NB4 (cell line): Measurements from ENCODE around the gene UBXN11.

Experiments used
- DNase-seq: peaks from one replicate; pipeline ENCODE4 v3.0.0; 2010; ENCODE audit warnings: low read depth
- H3K4me3 ChIP-seq: one replicate; pipeline ENCODE4 v1.5.1; 2011; ENCODE audit warnings: mild to moderate bottlenecking, low read depth, low read length, moderate library complexity
- MYC ChIP-seq: IDR thresholded peaks from 2 replicates; pipeline ENCODE4 v1.6.1; 2011; ENCODE audit warnings: low read depth, low read length
- POLR2A ChIP-seq: IDR thresholded peaks from 2 replicates; pipeline ENCODE4 v1.6.1; 2011; ENCODE audit warnings: mild to moderate bottlenecking; ENCODE audit not compliant: insufficient read length; ENCODE audit errors: extremely low read depth
- TF ChIP-seq, protein P1 (sequence below): IDR thresholded peaks from 2 replicates; pipeline ENCODE4 v1.6.1; 2011; ENCODE audit warnings: low read depth, low read length
- TF ChIP-seq, protein P2 (sequence below): IDR thresholded peaks from one replicate; pipeline ENCODE4 v1.5.1; 2012; ENCODE audit warnings: low read depth, low read length

The UBXN11 gene

DNA sequence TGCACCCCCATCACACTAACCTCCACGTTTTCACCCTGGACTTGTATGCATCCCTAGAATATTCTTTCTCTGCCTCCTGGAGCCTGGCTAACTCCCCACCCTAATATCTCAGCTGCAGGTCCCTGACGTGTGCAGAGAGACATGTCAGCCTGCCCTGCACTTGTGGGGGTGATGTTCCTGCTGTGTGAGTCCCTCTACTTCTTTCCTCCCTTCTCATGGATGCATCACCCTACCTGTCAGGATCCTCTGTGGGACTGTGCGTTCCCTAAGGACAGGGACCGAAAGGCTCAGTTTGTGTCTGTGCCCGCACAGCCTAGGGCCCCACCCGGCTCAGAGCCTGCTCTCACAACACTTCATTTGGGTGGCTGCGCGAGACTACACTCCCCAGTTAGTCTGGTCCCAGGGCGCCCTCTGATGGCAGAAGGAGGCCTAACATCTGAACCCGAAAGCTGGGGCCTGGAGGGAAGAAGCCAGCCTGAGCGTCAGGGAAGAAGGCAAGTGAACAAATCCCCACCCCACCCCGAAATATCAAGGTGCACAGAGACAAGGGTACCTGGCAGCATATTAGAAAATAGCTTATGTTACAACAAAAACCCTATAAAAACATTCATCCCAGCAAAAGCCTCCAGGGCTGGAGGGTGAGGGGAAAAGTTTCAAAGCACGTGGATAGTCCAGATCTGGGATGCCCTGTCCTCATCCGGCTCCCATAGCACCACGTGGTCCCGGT, 15.0 kb upstream of the UBXN11 start:
- TF ChIP-seq POLR2A (no peak), MYC (peak; percentile 33; the same call in 1 of the 2 replicates)
- TF ChIP-seq, protein P1, sequence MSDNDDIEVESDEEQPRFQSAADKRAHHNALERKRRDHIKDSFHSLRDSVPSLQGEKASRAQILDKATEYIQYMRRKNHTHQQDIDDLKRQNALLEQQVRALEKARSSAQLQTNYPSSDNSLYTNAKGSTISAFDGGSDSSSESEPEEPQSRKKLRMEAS = no peak; the same call in 1 of the 2 replicates
- TF ChIP-seq, protein P2, sequence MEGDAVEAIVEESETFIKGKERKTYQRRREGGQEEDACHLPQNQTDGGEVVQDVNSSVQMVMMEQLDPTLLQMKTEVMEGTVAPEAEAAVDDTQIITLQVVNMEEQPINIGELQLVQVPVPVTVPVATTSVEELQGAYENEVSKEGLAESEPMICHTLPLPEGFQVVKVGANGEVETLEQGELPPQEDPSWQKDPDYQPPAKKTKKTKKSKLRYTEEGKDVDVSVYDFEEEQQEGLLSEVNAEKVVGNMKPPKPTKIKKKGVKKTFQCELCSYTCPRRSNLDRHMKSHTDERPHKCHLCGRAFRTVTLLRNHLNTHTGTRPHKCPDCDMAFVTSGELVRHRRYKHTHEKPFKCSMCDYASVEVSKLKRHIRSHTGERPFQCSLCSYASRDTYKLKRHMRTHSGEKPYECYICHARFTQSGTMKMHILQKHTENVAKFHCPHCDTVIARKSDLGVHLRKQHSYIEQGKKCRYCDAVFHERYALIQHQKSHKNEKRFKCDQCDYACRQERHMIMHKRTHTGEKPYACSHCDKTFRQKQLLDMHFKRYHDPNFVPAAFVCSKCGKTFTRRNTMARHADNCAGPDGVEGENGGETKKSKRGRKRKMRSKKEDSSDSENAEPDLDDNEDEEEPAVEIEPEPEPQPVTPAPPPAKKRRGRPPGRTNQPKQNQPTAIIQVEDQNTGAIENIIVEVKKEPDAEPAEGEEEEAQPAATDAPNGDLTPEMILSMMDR = peak; percentile 68
- DNase-seq = peak; percentile 86
- no peak overlapping the region for H3K4me3 ChIP-seq

DNA sequence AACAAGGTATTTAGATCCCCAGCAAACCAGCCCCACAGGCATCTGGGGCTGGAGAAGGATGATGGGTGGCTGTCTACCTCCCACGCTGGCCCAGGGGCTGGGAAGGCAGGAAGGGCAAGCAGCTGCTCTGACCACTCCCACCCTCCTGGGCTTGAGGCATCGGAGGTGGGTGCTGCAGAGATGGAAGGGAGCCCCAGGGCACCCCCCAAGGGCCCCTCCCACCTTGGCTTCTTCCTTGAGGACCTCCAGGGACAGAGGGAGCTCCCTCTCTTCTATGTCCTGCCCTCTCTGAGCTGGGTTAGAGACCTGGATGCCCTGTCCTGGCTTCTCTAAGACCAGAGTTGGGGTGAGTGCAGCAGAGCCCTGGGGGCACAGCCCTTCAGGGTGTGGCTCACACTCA, 14.5 kb upstream of the UBXN11 start:
- no peak overlapping the region for H3K4me3 ChIP-seq
- no peak for DNase-seq
- TF ChIP-seq POLR2A (no peak), MYC (no peak)
- TF ChIP-seq, protein P2 = no peak
- TF ChIP-seq, protein P1 = no peak

DNA sequence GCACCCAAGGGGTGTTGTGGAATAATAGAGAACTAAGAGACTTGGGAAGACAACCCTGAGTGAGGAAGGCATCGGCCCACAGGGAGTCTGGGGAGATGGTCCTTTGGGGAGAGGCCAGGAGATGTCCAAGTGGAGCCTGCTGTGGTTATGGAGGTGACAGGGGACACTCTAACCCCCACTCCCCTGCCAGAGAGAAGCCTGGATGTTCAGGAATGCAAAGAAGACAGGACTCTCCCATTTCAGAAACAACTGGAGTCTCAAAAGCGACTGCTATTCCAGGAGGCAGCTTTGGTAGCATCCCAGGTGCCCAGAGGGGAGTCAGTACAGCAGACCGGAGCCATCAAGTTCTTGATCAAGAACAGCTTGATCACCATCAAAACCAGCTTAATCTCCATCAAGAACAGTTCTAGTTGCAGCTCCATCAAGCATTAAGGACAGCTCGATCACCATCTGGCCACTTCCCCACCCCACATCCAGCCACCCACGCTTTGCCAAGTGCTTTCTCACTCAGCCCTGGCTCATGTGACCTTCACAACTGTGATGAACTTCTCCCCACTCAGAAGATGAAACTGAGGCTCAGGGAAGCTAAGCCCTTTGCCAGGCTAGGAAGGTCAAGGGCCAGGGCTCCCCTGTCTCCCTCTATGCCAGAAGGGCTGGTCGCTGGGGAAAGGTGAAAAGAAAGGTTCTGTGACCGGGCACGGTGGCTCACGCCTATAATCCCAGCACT, 12.1 kb upstream of the UBXN11 start:
- peak; percentile 20 for DNase-seq
- TF ChIP-seq, protein P1 = no peak
- TF ChIP-seq MYC (no peak), POLR2A (no peak)
- TF ChIP-seq, protein P2 = no peak
- no peak overlapping the region for H3K4me3 ChIP-seq

DNA sequence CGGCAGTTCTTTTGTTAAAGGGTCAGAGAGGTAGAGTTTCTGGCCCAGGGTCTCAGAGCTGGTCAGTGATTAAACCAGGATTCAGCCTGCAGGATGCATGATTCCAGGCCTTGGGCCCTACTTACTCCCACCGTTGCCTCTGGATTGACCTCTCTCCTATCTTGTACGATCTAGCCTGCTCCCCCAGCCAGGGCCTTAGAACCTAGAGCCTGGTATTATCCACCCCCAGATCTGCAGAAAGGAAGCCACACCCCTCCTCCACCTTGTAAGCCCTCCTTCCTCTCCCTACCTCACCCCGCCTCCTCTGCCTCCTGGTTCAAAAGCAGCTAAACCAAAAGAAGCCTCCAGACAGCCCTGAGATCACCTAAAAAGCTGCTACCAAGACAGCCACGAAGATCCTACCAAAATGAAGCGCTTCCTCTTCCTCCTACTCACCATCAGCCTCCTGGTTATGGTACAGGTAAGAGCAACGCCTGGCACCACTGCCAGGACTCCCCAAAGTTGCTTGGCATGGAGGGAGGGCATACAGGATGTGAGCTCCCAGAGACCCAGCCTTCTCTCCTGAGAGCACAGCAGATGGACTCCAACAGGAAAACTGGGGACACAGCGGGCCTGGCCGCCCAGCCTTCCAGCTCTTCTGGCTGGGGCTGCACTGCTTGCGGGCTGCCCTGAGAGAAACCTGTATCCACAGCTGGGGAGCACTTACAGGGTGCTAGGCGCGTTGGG, 11.3 kb upstream of the UBXN11 start, which contains the start of gene CD52:
TSS of gene CD52 (plus strand) at position 347 of the 726 bp plus-strand sequence. CDS start at position 407, 60 bp downstream.
- peak; percentile 62 for DNase-seq
- TF ChIP-seq MYC = no peak
- H3K4me3 ChIP-seq = no peak within 1 kb of the TSS

DNA sequence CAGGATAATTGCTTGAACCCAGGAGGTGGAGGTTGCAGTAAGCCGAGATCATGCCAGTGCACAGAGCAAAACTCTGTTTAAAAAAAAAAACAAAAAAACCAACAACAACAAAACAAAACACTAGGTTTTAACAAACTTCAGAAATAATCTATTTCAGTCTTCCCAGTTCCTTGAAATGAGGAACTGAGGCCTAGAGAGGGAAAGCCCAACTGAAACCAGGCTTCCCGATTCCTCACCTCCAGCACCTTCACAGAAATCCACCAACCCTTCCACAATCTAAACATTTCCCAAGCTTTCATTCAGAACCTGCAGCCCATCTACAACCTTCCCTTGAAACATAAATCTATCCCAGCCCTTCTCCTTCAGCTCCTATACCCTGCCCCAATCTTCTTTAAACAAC, 10.7 kb upstream of the UBXN11 start:
- TF ChIP-seq POLR2A = no peak
- TF ChIP-seq, protein P2 = no peak
- TF ChIP-seq, protein P1 = no peak
- no peak for TF ChIP-seq MYC
- DNase-seq = no peak
- H3K4me3 ChIP-seq = no peak overlapping the region
